Stimulated activated CD8-positive, alpha-beta memory T cell treated with anti-CD3 and anti-CD28 coated beads, Interleukin-15, amount 100 ng/mL, for 24 hours (primary cell): Measurements from ENCODE around the gene IL18RAP.

ENCODE experiments used
- DNase-seq: peaks from one replicate; pipeline ENCODE4 v3.0.0-alpha.2; 2020; ENCODE audit warnings: low read depth

IL18RAP gene

GRCh38 chr2:102422910-102423309, at the start of gene IL18RAP:
Gene IL18RAP (plus strand): TSS chr2:102423160. CDS start chr2:102423278, 118 bp downstream.
- no peak for DNase-seq

- no peak for DNase-seq
Observed at GRCh38 chr2:102376052-102376591, 46.8 kb upstream of the IL18RAP start.

- no peak for DNase-seq
Observed at GRCh38 chr2:102383722-102384121, 39.2 kb upstream of the IL18RAP start.

GRCh38 chr2:102385522-102385921, 37.4 kb upstream of the IL18RAP start:
- DNase-seq, result no peak

DNA sequence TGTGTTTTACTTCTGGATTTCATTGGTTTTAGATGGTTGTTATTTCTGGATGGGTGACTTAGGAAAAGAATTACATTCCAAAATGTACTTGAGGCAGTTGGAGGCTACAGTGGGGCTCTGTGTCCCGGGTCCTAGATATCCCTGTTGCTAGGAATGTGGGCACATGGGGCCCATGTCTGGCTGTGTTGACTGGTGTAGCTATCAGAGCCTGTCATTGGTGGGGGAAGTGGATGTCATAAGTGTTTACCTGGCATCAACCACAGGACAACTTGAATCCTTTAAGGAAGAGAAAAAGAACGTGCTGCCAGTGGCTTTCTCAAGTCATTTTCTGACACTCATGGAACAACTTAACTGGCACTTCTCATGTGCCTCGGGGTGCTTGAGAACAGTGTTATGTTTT, 37.0 kb upstream of the IL18RAP start:
- DNase-seq, result no peak

- no peak for DNase-seq
Observed at GRCh38 chr2:102386867-102387541, 36.0 kb upstream of the IL18RAP start.

- DNase-seq, result no peak
Observed at GRCh38 chr2:102387763-102388546, 35.0 kb upstream of the IL18RAP start.

DNA sequence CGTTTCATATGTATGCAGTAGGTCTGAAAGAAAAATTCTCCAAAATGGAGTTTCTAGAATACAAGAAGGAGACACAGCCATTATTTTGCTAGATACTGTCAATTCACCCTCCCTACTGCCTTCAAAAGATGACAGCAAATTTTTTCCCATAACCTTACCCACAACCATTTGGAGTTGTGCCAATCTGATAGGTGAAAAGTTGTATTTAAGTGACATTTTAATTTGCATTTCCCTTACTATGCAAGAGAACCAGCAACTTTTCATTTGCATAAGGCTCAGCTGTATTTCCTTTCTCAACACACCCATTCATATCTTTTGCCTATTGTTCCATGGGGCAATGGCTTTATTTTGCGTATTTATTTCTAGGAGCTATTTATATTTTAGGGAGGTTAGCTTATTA, 31.4 kb upstream of the IL18RAP start:
- no peak for DNase-seq

DNA sequence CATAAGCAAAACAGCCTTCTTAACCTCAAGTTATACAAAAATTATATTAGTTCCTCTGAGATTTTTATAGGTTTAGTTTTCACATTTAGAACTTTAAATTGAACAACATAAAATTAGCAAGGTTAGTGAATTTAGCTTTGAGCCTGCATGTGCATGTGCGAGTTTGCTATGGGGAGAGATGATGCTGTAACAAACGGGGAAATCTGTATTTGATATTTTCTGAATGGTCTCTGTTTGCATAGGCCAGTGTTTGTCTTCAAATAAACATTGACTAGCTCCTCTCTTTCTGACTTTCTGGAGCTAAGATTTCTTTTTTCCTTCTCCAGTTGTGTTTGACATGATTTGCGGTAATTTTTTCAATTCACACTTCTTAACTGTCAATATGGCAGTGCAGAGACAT, 30.9 kb upstream of the IL18RAP start:
- DNase-seq, result no peak

- no peak for DNase-seq
Observed at GRCh38 chr2:102392942-102393341, 30.0 kb upstream of the IL18RAP start.

DNA sequence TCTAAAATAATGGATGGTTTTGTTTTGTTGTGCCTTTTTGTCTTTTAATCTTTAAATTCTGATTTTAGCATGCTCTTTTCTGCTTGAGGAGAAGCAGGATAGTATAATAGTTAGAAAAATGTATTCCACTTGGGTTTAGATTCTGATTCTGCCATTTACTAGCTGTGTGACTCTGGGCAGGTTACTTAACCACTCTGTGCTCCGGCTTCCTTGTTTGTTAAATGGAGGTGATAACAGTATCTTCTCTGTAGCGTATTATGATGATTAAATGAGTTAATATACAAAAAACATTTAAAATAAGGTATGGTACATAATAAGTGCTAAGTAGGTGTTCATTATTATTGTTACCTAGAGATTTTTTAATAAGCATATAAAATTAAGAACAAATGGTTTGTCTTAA, 26.9 kb upstream of the IL18RAP start:
- DNase-seq, result no peak

DNA sequence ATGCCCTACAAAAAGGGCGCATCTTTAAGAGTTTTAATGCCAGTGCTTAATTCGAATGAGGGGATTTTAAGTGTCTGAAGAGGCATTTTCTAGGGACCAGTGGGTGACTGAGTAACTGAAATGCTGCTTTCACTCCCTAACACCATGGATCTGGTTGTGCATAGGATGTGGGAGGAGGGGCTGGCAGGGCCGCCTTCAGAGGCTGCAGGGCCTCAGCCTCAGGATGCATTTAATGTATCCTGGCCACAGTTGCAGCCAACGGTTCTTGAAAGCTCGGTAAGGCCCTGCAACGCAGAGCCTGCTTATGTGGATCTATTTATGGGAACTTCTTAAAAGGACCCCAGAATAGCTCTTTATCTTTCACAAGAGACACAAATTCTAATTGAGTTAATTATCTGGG, 25.8 kb upstream of the IL18RAP start:
- no peak for DNase-seq

DNA sequence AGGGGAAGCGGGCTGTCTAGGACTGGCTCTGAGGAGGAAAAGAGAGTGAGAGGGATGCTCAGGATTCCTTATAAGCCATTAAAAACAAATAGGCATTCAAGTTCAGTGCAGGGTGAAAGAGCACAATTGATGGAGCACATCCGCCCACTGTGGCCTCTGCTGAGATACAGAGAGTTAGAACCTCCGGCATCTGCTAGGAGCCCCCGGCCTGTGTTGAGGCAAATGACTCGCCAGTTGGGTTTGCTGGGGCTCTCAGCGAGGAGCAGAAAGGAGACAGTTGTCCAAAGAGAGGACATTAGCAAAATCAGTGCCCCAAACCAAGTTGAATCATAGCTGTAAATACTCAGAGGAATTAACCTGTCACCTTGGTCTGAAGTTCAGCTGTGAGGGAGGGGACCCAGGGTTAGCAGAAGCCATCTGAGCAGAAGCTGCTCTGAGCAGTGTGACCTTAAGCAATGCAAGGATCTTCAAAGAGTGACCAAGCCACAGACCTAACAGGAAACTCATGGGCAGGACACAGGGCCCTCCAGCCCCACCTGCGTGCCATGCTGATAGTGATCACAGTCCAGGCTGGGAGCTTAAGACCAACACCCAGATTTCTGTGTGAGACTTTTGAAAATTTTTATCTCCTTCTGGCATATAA, 23.3 kb upstream of the IL18RAP start:
- no peak for DNase-seq

DNA sequence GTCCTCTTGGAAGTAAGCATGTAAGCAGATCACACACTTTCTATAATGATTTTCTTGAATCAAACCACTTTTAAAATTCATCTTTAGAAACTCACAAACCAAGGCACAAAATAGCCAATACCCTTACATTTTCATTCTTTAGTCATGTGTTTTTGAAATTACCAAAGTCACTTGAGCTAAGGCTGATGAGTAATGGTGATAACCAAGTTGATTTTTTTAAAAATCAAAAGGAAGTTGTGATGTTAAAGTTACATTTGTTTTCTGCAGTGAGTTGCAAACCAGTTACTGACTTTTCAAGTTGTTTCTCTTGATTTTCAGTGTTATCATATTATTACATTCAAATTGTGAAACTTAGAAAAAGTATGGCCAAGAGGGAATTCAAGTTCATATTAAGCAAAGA, 21.5 kb upstream of the IL18RAP start:
- no peak for DNase-seq

GRCh38 chr2:102401865-102402264, 21.1 kb upstream of the IL18RAP start:
- no peak for DNase-seq

GRCh38 chr2:102410952-102411351, 12.0 kb upstream of the IL18RAP start:
- DNase-seq, result no peak

DNA sequence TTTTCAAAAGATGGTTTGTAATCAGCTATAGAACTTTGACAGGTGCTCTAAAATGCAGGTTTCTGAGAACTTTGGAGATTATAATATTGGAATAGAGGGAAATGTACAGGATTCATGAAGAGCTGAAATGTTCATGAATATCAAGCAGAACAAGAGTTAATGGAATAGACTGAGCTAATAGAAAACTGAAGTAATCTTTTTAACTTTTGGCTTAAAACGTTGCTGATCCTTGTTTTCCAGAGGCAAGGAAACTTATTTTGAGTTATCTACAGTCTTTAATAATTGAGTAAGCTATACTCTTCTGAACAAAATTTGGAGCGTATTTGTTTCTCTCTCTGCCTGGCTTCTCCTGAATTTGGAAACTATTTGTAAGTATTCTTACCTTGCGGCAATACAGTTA, 10.8 kb upstream of the IL18RAP start:
- no peak for DNase-seq

GRCh38 chr2:102417946-102418345, 5.0 kb upstream of the IL18RAP start:
- DNase-seq, result no peak

DNA sequence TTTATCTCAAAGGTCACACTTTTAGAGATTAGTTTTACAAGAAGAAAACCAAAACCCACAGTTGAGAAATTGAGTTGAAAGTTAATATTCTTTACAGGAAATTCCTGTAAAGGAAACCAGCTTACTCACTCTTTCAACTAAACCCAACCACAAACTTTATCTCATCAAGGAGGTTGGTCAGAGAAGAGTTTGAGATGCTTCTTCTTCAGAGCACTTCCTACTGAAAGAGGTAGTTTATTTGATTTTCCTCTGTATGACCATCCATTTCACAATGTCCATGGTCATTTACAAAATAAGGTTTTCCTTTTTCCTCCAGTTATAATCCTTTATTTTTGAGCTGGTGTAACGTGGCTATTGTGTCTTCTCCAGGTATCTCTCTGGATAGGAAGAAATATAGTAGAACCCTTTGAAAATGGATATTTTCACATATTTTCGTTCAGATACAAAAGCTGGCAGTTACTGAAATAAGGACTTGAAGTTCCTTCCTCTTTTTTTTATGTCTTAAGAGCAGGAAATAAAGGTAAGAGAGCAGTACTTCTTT, 4.5 kb upstream of the IL18RAP start:
- DNase-seq, result no peak

DNA sequence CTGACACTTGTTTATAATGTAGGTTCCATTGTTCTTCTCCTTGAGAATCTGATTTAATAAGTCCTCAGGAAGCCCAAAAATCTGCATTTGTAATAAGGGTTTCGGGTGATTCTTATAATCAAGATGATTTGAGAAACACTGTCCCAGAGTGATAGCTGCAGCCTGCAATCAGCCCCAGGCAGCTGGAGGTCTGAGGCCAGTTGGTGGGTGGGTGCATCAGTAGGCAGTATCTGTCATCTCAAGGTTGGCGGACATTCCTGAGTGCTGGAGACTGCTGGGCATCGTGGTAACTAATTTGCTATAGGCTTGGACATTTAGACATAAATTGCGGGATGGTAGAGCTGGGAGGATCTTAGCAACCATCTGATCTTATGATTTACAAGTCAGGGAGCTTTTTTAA, 2.7 kb upstream of the IL18RAP start:
- DNase-seq, result no peak

DNA sequence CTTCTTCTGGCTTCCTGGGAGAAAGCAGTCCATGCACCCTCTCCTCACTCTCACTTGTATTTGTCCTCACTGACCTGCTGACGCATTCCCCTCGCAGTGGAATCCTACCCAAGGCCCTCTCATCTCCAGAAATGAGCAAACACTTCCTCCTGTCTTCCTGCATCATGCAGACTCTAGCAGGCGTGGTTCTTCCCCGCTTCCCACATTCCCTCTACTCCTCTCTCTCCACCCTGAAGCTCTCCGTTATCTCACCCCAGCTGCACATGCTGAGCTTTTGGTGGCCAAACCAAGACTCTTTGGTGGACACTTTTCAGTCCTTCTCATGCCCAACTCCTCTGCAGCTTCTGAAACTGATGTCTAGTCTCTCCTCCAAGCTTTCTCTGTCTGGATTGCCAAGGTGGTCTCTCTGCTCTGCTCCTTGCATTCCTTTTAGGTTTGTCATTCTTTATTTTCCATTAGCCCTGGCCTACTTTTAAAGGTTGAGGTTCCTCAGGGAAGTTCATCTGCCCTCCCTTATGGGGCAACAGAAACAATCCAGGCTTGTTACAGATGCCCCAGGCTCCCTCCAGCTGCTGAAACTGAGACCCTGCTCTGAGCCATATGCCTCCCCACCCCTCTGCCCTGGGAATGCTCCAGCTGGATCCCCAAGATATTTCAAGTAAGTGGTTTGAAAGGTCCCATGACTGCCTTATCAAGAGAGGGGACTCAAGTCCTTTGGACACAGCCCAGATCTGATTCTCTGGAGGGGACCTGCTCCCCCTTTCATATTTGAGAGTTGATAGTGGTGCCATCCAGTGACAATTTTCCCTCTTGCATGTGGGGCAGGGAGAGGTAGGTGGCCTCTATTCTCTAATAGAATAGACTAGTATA, 835 bp upstream of the IL18RAP start:
- DNase-seq, result no peak

DNA sequence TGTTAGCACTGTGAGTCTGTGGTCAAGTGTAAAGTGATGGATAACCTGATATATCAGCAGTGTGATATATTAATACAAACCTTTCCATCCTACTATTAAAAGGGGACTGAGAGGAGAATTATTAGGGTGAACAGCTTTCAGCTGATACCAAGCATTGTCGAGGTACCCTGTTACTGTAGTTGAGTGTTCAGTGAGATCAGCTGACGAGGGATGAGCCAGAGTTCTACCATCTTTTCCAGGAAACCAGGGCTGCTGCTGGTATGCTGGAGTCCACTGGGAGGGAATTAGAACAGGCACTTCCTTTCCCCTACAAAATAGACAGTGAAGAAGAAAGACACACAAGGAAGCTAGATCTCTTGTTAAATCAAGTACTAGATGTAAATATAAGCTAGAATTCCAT, 408 bp downstream of the IL18RAP start:
- no peak for DNase-seq
